GM19043 (cell line): Measurements from ENCODE around the gene ACADSB.

Experiments used
- ATAC-seq: cut with Tn5 transposase; IDR thresholded peaks from one replicate; pipeline ENCODE4 v1.9.1; 2021; ENCODE audit warnings: low read depth; ENCODE audit not compliant: unreplicated experiment

Gene ACADSB

DNA sequence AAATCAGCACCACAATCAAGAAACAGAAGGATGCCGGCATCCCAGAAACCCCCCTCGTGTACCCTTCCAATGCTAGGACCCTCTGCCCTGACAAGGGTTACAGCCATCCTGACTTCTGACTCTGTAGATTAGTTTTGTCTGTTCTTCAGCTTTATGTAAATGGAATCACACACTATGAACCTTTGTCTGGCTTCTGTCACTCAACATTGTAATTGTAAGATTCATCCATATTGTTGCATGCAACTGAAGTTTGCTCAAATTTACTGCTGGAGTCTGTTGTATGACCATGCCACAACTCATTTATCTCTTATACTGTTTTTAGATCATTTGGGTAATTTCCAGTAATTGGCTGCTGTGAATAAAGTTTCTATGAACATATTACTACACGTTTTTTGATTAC, 8.7 kb upstream of the ACADSB start:
- ATAC-seq: no peak

- no peak for ATAC-seq
These were observed 7.4 kb upstream of the ACADSB start for GRCh38 chr10:123001370-123001769.

DNA sequence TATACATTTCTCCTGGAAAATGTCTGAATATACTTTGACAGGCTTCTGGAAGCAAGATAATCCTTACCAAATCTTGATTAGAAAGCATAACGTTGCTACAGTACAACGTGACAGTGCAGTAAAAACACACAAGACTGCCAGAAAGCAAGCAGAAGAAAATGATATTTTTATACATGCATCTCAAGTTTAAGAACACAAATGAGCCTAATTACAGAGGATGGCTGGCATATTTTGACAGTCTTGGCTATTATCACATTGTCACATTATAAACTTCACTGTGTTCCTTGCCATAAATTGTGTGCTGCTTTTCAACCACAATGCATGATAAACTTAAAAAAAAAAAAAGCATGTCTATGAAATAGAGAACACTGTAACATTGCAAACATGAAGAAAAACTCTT, 4.5 kb upstream of the ACADSB start:
- ATAC-seq: no peak

GRCh38 chr10:123007558-123008354, 1.1 kb upstream of the ACADSB start:
- peak; percentile 34 for ATAC-seq

GRCh38 chr10:123009105-123009820, 457 bp downstream of the ACADSB start:
- ATAC-seq: no peak

DNA sequence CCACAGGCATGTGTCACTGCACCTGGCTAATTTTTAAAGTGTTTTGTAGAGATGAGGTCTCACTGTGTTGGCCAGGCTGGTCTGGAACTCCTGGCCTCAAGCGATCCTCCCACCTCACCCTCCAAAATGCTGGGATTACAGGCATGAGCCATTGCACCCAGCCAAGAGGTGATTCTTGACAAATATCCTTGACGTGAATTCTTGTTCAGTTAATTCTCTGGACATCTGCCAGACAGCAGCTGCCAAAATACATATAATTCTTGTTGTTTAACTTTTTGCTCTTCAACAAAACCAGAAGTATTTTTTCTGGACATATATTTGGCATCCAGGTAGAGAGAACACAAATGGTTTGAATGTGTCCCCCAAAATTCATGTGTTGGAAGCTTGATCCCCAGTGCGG, 3.2 kb downstream of the ACADSB start:
- no peak for ATAC-seq

- no peak for ATAC-seq
These were observed 4.9 kb downstream of the ACADSB start for GRCh38 chr10:123013456-123014419.

DNA sequence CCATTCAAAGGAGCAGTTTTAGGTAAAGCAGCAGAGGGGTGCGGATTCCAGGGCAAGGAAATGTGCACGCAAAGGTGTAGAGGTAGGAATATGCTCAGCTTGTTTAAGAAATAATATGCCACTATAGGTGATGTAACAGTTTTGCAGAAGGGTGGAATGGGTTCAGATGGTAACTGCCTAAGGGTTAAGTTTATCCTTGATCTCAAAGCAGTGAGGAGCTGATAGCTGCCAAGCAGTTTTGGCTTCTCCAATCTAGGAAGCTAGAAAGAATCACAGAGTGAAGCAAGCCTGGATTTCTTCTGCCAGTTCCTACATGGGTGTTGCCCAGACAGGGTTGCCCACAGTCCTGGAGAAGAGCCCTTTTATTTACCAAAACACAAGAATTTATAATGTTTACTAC, 6.0 kb downstream of the ACADSB start:
- no peak for ATAC-seq

- no peak for ATAC-seq
These were observed 7.4 kb downstream of the ACADSB start for GRCh38 chr10:123016228-123016627.

GRCh38 chr10:123017421-123018165, 8.8 kb downstream of the ACADSB start:
- no peak for ATAC-seq

DNA sequence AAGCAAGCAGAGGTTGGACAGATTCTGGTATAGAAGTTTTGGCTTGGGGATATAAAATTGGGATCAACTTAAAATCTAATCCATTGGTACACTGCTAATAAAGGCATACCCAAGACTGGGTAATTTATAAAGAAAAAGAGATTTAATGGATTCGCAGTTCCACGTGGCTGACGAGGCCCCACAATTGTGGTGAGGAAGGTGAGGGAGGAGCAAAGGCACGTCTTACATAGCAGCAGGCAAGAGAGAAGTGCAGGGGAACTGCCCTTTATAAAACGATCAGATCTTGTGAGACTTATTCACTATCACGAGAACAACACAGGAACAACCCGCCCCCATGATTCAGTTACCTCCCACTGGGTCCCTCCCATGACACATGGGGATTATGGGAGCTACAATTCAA, 9.7 kb downstream of the ACADSB start:
- ATAC-seq: no peak

DNA sequence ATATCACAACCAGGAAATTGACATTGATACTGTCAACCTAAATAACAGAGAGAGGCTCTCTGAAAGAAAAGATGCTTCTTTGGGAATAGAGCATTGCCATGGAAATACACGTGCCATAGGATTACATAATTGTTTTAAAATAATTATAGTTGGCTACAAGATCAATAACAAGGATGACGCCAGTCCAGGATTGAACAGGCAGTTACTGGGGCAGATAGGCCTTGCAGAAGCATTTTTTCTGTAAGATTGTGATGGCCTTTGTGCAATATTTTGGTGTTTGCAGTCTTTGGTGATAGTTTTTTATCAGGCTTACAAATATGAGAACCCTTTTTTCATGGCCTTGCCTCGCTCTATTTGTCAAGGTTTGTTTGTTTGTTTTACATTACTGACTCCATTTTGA, 10.5 kb downstream of the ACADSB start:
- ATAC-seq: no peak

DNA sequence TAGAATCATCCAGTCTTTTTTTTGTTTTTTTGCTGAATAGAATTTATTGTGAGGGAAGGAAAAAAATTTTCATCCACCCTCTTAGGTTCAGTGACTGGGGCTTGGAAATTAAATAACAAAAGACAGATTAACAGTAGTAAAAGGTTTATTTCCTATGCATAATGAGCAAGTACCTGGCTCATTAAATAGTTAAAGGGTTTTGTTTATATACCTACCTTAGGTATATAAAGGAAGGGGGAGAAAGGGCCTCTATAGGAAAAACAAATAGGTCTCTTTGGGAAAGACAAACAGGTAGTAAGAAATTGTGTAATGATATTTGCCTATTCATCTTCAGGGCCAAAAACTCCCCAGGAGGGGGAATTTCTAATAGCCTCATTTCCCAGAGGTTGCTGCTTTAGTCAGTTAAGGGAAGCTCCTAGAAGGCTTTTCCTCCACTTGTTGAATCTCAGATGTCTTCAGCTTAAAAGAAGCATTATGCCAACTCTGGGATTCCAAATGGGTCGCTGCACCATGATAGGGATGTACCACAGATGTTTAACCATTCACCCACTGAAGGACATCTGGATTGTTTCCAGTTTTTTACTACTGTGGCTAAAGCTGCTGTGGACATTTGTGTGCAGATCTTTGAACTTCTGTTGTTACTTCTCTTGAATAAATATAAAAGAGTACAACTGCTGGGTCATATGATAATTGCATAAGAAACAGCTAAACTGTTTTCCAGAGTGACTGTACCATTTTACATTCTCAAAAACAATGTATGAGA, 11.3 kb downstream of the ACADSB start:
- no peak for ATAC-seq

- ATAC-seq: no peak
These were observed 12.7 kb downstream of the ACADSB start for GRCh38 chr10:123021517-123021916.

- no peak for ATAC-seq
These were observed 15.7 kb downstream of the ACADSB start for GRCh38 chr10:123024540-123024939.

DNA sequence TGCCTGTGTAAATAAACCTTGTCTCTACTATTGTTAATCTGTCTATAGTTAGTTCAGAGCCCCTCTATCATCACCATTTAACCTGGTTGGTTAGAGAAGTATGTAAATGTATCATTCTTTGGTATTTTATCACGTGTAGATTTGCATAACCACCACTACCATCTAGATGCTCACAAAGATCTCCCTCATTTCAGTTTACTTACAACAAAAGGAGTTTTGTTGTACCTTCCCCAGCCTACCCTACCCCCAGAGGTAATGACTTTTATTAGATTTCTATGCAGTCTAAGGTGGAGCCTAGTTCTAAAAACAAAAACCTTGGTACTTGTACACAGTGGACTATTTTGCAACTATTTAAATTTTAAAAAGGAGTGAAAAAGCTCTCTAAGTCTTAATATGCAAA, 17.5 kb downstream of the ACADSB start:
- no peak for ATAC-seq

DNA sequence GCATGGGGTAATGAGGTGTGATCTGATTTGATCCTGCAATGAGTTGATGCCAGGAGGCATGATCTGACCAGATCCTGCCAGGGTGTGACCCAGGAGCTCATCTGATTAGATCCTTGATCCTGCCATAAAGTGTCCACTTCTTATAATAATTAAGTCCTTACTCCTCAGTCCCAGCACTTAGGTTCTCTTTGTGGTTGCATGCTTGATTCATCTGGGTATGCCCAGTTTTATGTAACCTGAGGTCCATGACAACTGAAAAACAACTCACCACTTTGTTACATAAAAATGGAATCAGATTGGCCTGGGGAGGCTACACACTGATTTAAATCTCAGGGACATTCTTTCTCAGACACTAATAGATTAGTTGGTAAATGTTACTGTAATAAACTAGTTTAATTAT, 19.1 kb downstream of the ACADSB start:
- no peak for ATAC-seq

DNA sequence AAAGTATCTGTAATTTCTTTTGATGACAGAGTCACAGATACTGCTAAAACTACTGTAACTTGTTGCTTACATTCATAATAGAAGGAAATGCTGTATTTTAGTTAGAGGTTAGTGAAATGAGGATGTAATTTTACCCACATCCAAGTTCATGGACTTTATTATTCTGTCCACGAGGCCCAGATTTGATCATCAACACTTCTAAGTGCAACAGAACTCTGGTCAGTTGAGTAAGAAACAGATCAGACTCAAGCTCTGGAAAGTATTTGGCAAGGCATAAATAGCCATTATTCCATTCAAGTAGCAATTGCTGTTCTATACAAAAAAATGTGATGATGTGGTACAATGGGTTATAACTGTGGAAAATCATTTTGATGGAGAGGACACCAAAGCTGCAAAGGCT, 22.3 kb downstream of the ACADSB start:
- ATAC-seq: no peak

- no peak for ATAC-seq
These were observed 25.5 kb downstream of the ACADSB start for GRCh38 chr10:123034332-123034731.
